Epithelial cell of esophagus (primary cell): ENCODE measurements around the gene EXD3.

Source experiments
- DNase-seq: peaks from one replicate; pipeline ENCODE4 v3.0.0; 2010; ENCODE audit warnings: low read depth
- H3K4me3 ChIP-seq: 2 replicates; pipeline ENCODE4 v1.5.1; 2011; ENCODE audit warnings: mild to moderate bottlenecking, low read length, control low read depth
- TF ChIP-seq, protein P1 (sequence below): IDR thresholded peaks from 2 replicates; pipeline ENCODE4 v1.5.1; 2011; ENCODE audit warnings: low read depth, mild to moderate bottlenecking, low read length, control low read depth, inconsistent platforms; ENCODE audit not compliant: insufficient read depth; ENCODE audit errors: missing control alignments

Gene EXD3

DNA sequence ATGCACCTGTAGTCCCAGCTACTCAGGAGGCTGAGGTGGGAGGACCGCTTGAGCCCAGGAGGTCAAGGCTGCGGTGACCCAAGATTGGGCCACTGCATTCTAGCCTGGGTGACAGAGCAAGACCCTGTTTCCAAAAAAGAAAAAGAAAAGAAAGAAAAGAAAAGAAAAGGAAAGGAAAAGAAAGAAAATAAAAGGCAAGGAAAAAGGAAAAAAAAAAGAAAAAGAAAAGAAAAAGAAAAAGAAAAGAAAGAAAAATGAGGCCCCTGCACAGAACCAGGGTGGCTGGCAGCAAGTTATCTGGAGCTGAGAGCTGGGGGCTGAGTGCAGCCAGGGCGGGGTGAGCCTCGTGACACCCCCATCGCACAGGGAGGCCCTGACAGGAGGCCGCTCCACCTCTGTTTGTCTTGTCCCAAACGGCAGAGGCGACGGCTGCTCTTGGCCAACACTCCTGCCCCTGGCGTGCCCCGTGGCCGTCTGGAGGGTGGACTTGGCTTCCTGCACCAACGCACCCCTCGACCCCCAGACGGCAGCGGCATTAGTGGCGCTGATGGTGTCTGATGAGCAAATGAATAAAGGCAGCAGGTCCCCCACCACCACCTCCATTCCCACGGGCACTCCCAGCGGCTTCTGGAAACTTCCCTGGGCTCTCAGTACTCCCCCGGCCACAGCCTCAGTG lies 16.7 kb downstream of the EXD3 start:
- no peak overlapping the region for H3K4me3 ChIP-seq
- no peak for DNase-seq
- TF ChIP-seq, protein P1, sequence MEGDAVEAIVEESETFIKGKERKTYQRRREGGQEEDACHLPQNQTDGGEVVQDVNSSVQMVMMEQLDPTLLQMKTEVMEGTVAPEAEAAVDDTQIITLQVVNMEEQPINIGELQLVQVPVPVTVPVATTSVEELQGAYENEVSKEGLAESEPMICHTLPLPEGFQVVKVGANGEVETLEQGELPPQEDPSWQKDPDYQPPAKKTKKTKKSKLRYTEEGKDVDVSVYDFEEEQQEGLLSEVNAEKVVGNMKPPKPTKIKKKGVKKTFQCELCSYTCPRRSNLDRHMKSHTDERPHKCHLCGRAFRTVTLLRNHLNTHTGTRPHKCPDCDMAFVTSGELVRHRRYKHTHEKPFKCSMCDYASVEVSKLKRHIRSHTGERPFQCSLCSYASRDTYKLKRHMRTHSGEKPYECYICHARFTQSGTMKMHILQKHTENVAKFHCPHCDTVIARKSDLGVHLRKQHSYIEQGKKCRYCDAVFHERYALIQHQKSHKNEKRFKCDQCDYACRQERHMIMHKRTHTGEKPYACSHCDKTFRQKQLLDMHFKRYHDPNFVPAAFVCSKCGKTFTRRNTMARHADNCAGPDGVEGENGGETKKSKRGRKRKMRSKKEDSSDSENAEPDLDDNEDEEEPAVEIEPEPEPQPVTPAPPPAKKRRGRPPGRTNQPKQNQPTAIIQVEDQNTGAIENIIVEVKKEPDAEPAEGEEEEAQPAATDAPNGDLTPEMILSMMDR, result no peak

DNA sequence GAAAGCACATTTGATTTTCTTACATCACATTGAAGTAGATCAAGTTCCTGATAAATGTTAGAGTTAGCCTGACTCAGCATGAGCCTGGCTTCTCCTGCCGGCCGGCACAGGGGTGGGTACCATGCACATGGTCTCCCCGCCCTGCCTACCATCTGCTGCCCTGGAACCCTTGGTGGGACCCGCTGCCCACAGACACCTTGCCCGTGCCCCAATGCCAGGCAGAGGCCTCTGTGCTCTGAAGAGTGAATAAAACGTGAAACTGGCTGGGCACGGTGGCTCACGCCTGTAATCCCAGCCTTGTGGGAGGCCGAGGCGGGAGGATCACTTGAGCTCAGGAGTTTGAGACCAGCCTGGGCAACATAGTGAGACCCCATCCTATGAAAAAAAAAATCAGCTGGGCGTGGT lies 17.3 kb downstream of the EXD3 start:
- TF ChIP-seq, protein P1, result no peak
- no peak overlapping the region for H3K4me3 ChIP-seq
- no peak for DNase-seq

DNA sequence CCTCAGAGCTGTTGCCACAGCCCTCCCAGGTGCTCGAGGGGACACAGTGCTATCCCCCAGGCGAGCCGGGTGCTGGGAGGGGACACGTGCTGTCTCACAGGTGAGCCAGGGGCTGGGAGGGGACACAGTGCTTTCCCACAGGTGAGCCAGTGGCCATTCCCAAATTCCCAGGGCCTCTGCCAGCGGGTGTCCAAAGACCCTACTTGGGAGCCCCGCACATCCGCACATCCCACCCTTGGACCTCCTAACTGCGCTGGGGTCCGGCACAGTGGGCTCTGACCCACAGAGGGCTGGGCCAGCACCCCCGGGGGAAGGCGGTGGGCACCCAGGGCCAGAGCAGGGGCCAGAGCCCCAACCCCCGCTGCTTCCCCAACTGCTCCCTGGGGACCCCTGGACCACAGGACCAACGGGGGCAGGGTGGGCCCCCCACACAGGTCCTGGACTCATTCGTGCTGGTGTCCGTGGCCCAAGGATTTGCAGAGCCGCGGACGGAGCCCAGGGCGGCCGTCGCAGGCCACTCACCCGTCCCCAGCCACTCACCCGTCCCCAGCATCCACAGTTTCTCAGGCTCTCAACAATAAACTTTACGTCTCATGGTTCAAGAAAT lies 17.9 kb downstream of the EXD3 start:
- no peak overlapping the region for H3K4me3 ChIP-seq
- TF ChIP-seq, protein P1, result no peak
- DNase-seq, result no peak

DNA sequence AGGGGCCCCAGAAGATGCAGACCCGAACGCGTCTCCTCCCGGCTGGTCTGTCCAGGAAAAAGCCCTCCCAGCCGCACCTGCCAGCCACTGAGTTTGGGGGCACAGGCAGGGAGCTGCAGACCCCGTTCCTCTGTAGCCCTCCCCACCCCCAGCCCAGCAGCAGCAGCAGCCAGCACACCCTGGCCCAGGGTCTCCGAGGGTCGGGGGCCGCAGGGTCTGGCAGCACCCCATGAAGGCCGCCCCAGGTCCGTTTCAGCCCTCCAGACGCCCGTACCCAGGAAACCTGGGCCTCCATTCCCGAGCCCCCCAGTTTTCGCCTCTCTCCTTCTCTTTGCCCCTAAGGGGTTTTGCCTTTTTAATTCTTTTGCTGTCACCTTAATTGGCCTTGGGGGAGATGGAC lies 19.7 kb downstream of the EXD3 start:
- H3K4me3 ChIP-seq, result no peak overlapping the region
- no peak for DNase-seq
- TF ChIP-seq, protein P1, result no peak

DNA sequence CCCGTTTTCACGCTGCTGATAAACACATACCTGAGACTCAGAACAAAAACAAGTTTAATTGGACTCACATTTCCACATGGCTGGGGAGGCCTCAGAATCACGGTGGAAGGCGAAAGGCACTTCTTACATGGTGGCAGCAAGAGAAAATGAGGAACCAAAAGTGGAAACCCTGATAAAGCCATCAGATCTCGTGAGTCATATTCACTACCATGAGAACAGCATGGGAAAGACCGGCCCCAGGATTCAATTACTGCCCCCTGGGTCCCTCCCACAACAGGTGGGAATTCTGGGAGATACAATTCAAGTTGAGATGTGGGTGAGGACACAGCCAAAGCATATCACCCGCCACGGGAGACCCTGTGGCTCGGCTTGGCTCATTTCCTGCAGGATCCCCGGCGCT lies 20.2 kb downstream of the EXD3 start:
- DNase-seq, result no peak
- TF ChIP-seq, protein P1, result no peak
- H3K4me3 ChIP-seq, result no peak overlapping the region

DNA sequence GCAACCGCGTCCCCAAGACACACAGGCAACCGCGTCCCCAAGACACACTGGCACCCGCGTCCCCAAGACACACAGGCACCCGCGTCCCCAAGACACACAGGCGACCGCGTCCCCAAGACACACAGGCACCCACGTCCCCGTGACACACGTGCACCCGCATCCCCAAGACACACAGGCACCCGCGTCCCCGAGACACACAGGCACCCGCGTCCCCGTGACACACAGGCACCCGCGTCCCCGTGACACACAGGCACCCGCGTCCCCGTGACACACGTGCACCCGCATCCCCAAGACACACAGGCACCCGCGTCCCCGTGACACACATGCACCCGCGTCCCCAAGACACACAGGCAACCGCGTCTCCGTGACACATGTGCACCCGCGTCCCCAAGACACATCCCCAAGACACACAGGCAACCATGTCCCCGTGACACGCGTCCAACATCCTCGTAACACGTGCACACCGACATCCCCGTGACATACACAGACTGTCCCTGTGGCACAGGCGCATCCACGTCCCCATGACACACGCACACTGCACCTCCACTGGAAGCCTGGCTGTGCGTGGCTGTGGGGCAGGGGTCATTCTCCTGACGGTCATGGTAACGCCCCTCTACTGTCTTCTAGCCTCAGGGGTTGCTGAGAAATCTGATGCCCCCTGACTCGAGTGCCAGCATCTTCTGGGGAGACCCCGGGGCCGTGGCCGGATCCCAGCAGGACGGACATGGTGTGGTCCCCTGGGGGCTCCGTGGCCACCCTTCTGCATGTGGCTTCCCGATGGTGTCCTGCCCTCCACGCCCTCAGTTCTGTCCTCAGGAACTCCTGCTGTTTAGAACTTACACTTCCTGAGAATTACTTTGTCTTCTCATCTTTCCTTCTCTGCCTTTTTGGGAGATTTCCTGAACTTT lies 24.1 kb downstream of the EXD3 start:
- DNase-seq, result no peak
- TF ChIP-seq, protein P1, result no peak
- H3K4me3 ChIP-seq, result no peak overlapping the region
